GM19351 (cell line): ENCODE measurements around the gene RNF212B.

ENCODE experiments used
- ATAC-seq: cut with Tn5 transposase; IDR thresholded peaks from one replicate; pipeline ENCODE4 v1.9.1; 2021; ENCODE audit warnings: mild to moderate bottlenecking, moderate library complexity; ENCODE audit not compliant: unreplicated experiment

The RNF212B gene

DNA sequence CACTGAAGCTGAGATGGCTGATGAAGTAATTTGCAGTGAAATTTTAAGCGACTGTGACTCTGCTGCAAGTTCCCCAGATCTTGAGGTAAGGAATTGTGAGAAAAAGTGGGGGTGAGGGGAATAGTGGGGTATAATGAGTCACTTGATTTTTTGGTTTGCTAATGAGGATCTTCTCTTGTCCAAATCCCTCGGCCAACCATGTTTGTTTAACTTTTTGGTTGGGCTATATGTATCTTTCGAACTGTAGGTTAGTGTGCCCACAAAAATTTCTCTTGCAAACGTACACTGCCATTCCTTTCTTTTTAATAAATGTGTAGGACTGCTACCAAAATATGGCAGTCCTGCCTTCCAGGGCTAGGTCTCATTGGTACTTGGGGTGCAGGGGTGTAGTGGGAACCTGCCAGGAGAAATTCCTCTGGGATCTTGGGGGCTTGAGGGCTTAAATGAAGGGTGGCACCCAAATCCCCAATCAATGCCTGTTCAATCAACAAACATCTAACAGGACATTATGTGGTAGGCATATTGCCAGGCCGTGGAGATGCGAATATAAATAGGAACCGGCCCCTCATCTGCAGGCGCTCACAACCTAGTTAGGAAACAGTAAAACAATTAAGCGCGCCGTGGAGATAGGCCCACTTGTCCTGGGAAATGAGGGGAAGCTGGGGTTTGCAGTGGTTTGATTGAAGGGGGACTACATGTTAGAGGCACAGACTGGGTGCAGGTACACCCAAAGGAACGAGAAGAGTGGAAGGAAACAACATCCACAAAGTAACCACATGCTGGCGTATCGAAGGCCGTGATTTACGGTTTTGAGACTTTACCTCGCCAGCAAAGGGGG lies 82.2 kb downstream of the RNF212B start:
- no peak for ATAC-seq

DNA sequence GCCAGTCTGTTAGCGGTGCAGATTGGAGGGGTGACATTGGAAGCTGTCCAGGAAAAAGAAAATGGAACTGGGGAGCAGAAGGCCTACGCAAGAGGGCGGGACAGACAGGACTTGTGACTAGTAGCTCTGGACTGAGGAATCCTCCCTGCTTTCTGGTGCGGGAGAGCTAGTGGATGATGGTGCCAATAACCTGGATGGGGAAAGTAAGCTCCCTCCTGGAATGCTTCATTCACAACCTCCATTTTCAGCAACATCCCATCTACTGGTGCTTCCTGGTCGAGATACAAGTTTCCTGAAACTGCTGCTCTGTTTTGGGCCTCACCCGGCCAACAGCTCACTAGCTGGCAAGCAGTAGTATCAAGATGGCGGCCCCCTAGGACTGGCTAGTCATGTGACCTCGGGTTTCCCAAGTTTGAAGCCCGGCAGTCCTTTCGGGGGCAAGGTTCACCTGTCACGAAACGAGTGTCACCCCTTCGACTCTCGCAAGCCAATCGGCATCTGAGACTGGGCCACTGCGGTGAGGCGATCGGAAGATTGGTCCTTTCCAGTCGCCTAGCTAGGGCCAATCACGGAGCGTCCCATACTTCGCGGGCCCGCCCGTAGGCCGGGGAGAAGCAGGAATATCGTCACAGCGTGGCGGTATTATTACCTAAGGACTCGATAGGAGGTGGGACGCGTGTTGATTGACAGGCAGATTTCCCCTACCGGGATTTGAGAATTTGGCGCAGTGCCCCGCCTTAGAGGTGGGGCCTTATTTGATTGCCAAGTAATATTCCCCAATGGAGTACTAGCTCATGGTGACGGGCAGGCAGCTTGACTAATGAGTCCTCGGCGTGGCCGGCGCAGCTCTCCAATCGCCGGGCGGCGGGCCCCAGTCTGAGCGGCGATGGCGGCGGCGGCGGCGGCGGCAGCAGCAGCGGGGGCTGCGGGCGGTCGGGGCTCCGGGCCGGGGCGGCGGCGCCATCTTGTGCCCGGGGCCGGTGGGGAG lies 83.1 kb downstream of the RNF212B start, which contains the start of gene PABPN1:
Gene PABPN1, plus strand, starts transcription at position 874 of the 988 bp plus-strand sequence. Its CDS starts 13 bp downstream, at position 887.
- peak; percentile 86 for ATAC-seq

DNA sequence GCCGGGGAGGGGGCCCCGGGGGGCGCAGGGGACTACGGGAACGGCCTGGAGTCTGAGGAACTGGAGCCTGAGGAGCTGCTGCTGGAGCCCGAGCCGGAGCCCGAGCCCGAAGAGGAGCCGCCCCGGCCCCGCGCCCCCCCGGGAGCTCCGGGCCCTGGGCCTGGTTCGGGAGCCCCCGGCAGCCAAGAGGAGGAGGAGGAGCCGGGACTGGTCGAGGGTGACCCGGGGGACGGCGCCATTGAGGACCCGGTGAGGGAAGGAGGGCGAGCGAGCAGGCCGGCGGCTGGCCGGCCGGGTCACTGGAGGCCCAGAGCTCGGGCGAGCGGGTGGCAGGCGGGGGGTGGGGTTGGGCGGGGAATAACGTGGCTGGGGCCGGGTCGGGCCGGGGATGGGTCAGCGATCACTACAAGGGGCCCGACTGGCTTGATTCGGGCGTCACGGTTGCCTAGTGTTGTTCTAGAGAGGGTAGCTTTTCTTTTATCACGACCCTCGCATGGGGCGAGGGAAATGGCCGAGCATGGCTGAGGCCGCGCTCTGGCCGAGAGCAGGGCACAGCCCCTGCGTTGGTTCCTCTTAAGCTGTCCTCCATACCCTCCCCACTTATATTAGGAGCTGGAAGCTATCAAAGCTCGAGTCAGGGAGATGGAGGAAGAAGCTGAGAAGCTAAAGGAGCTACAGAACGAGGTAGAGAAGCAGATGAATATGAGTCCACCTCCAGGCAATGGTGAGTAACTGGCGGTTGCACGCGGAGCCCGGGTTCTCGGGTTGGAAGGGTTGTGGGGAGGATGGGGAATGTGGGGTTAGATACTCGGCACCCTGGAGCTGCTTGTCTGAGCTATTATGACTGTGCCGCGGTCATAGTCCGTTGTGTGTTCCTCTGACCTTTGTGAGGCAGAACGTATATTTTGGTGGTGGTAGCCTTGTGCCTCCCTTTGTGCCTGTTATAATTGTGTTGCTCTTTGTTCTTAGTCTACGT lies 84.1 kb downstream of the RNF212B start:
- peak; percentile 2 for ATAC-seq
